ENCODE data around the gene SNX2.

DNA sequence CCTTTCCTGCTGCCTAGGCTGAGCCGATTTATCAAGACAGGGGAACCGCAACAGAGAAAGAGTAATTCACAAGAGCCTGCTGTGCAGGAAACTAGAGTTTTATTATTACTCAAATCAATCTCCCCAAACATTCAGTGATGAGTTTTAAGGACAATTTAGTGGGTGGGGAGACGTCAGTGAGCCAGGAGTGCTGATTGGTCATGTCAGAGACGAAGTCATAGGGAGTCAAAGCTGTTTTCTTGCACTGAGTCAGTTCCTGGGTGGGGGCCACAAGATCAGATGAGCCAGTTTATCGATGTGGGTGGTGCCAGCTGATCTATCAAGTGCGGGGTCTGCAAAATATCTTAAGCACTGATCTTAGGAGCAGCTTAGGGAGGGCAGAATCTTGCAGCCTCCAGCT lies 89.5 kb downstream of the SNX2 start:
- TF ChIP-seq CEBPB (IDR thresholded peaks at IDR 0.05) (no peak), CREB1 (IDR thresholded peaks at IDR 0.05; ENCODE audit: low read depth) (no peak), EP300 (IDR thresholded peaks at IDR 0.05; ENCODE audit: borderline replicate concordance) (no peak), TAF1 (IDR thresholded peaks at IDR 0.05; ENCODE audit: low read depth) (no peak), RAD21 (IDR thresholded peaks at IDR 0.05; ENCODE audit: low read depth) (no peak), ZBTB7A (IDR thresholded peaks at IDR 0.05; ENCODE audit: low read depth) (no peak), EGR1 (IDR thresholded peaks at IDR 0.05) (no peak), FOXM1 (IDR thresholded peaks at IDR 0.05; ENCODE audit: borderline replicate concordance, low read depth) (no peak), NFIC (IDR thresholded peaks at IDR 0.05) (no peak), YY1 (IDR thresholded peaks at IDR 0.05; ENCODE audit: low read depth) (no peak), TEAD4 (IDR thresholded peaks at IDR 0.05) (no peak)
- TF ChIP-seq, protein P1, sequence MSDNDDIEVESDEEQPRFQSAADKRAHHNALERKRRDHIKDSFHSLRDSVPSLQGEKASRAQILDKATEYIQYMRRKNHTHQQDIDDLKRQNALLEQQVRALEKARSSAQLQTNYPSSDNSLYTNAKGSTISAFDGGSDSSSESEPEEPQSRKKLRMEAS (IDR thresholded peaks at IDR 0.05): no peak
- TF ChIP-seq, protein P2, sequence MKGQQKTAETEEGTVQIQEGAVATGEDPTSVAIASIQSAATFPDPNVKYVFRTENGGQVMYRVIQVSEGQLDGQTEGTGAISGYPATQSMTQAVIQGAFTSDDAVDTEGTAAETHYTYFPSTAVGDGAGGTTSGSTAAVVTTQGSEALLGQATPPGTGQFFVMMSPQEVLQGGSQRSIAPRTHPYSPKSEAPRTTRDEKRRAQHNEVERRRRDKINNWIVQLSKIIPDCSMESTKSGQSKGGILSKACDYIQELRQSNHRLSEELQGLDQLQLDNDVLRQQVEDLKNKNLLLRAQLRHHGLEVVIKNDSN (IDR thresholded peaks at IDR 0.05): no peak
- TF ChIP-seq, protein P3, sequence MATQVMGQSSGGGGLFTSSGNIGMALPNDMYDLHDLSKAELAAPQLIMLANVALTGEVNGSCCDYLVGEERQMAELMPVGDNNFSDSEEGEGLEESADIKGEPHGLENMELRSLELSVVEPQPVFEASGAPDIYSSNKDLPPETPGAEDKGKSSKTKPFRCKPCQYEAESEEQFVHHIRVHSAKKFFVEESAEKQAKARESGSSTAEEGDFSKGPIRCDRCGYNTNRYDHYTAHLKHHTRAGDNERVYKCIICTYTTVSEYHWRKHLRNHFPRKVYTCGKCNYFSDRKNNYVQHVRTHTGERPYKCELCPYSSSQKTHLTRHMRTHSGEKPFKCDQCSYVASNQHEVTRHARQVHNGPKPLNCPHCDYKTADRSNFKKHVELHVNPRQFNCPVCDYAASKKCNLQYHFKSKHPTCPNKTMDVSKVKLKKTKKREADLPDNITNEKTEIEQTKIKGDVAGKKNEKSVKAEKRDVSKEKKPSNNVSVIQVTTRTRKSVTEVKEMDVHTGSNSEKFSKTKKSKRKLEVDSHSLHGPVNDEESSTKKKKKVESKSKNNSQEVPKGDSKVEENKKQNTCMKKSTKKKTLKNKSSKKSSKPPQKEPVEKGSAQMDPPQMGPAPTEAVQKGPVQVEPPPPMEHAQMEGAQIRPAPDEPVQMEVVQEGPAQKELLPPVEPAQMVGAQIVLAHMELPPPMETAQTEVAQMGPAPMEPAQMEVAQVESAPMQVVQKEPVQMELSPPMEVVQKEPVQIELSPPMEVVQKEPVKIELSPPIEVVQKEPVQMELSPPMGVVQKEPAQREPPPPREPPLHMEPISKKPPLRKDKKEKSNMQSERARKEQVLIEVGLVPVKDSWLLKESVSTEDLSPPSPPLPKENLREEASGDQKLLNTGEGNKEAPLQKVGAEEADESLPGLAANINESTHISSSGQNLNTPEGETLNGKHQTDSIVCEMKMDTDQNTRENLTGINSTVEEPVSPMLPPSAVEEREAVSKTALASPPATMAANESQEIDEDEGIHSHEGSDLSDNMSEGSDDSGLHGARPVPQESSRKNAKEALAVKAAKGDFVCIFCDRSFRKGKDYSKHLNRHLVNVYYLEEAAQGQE (IDR thresholded peaks at IDR 0.05; ENCODE audit: low read depth): no peak

Measured in Ishikawa (cell line).